HL-60 (cell line): ENCODE measurements around the gene TMPRSS7.

Source experiments
- POLR2AphosphoS5 ChIP-seq: IDR thresholded peaks from 2 replicates; pipeline ENCODE4 v1.6.1; 2012; ENCODE audit warnings: low read depth
- TF ChIP-seq, protein P1 (sequence below): IDR thresholded peaks from one replicate; pipeline ENCODE4 v1.5.1; 2011; ENCODE audit warnings: low read length, control low read depth, inconsistent platforms; ENCODE audit not compliant: insufficient read depth

DNA sequence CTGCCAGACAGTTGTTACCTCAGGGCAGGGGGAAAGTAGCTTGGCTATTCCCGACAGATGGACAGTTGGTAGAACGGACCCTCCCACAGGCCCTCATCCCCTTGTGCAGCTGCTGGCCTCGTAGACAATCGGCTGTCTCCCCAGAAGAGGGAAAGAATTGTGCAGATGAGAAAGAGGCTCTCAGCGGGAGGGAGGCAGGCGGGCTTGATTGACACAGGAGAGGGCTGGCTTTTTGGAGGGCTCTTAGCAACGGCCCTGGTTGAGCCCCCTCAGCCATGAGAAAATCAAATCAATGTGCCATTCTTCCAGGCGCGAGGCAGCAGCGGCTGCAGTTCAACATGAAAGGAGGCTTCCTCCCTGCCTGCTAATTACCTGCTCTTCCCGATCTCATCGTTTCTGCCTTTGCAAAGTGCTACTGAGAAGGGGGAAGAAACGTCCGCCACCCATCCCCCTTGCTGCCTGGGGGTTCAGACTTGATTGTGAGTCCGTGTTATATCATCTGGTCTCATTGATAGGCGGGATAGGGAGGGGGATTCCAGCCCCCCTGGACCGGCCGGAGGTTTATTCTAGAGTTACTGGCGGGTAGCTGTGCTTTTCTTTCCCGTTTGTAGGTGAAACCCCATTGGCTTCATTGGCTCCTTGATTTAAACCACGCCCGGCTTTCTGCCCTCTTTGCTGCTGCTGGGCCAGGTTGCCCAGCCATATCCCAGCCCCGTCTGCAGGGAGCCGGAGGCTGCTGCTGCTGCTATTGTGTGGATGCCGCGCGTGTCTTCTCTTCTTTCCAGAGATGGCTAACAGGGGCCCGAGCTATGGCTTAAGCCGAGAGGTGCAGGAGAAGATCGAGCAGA, 35.7 kb upstream of the TMPRSS7 start, which contains the start of gene TAGLN3:
- TF ChIP-seq, protein P1, sequence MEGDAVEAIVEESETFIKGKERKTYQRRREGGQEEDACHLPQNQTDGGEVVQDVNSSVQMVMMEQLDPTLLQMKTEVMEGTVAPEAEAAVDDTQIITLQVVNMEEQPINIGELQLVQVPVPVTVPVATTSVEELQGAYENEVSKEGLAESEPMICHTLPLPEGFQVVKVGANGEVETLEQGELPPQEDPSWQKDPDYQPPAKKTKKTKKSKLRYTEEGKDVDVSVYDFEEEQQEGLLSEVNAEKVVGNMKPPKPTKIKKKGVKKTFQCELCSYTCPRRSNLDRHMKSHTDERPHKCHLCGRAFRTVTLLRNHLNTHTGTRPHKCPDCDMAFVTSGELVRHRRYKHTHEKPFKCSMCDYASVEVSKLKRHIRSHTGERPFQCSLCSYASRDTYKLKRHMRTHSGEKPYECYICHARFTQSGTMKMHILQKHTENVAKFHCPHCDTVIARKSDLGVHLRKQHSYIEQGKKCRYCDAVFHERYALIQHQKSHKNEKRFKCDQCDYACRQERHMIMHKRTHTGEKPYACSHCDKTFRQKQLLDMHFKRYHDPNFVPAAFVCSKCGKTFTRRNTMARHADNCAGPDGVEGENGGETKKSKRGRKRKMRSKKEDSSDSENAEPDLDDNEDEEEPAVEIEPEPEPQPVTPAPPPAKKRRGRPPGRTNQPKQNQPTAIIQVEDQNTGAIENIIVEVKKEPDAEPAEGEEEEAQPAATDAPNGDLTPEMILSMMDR = no peak
- TF ChIP-seq POLR2AphosphoS5 = no peak
